HG02970 (cell line): ENCODE data around the gene TSR3.

ENCODE experiments used
- ATAC-seq: cut with Tn5 transposase; IDR thresholded peaks from one replicate; pipeline ENCODE4 v1.9.1; 2021; ENCODE audit warnings: mild to moderate bottlenecking, moderate library complexity, moderate number of reproducible peaks; ENCODE audit not compliant: unreplicated experiment, low FRiP score

Gene TSR3

GRCh38 chr16:1326946-1327618, 24.6 kb downstream of the TSR3 start:
- no peak for ATAC-seq

DNA sequence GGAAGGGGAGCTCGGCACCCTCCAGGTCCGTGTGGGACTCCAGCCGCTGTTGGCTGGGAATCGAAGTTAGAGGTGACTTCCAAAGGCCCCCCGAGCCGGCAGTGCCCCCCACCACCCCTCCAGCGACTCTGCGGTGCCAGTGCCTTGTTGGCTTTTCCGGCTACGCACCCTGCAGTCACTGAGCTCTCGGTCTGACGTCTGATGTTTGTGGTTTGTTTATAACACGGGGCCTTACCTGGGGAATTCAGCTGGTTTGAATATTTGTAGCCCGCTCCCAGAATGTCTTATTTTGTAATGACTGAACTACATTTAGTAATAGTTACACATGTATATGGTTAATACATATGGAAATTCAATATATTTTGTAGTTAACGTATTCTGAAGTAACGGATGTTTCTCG, 25.3 kb downstream of the TSR3 start:
- ATAC-seq: no peak

DNA sequence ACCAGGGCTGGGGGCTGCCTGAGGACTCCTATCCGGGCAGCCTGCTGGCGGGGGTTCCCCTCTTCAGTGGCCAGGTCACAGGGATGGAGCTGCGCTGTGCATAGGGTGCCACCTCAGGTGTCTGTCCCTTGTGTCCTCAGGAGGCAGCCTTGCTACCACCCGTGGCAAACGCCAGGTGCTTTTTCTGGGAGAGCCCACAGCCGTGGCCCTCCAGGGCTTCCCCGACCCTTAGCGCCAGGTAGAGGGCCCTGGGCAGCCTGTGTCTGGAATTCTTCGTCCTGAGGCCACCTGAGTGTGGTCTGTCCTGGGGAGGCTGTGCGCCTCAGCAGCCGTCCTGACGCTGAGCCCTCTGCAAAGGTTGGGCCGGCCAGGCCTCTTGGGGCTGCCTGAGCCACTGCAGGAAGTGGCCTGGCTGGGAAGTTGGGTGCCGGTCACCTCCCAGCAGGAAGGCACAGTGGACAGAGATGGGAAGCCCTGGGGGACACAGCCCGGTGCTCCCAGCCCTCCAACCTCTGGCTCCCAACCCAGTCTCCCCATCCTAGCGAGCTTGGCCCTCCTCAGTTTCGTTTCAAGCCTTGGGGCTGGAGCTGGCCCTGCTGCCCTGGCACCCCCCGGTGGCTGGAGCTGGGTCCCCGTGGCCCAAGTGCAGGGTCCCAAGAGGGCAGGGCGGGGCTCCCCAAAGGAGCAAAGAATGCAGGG, 25.9 kb downstream of the TSR3 start:
- no peak for ATAC-seq

DNA sequence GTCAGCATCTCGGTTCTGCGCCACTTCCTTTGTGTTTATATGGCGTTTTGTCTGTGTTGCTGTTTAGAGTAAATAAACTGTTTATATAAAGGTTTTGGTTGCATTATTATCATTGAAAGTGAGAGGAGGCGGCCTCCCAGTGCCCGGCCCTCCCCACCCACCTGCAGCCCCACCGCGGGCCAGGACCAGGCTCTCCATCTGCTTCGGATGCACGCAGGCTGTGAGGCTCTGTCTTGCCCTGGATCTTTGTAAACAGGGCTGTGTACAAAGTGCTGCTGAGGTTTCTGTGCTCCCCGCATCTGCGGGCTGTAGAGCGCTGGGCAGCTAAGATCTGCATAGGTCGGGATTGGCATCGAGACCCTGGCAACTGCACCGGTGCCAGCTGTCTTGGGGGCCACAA, 26.4 kb downstream of the TSR3 start:
- no peak for ATAC-seq

DNA sequence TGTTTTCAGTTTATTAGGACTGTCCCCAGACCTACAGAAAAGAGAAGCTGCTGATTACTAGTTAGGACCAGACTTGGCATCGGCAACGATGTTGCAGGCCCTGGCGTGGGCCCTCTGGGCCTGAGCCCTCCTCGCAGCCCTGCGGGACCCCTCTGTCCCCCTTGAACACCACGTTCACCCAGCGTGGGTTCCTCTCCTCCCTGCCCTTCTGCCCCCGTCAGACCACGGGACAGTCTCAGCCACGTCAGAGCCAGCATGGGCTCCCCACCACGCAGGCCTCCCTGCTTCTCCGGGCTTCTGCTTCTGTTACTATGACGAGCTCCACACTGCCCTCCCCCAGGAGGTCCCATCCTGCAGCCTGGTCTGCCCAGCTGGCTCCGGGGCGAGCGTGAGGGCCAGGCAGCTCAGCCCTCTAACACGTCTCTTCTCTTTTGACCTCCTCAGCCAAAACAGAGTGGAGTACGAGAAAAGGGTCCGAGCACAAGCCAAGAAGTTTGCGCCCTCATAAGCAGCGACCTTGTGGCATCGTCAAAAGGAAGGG, 27.3 kb downstream of the TSR3 start:
- no peak for ATAC-seq

GRCh38 chr16:1323296-1324239, 28.1 kb downstream of the TSR3 start:
- no peak for ATAC-seq

GRCh38 chr16:1322407-1322806, 29.3 kb downstream of the TSR3 start:
- no peak for ATAC-seq

DNA sequence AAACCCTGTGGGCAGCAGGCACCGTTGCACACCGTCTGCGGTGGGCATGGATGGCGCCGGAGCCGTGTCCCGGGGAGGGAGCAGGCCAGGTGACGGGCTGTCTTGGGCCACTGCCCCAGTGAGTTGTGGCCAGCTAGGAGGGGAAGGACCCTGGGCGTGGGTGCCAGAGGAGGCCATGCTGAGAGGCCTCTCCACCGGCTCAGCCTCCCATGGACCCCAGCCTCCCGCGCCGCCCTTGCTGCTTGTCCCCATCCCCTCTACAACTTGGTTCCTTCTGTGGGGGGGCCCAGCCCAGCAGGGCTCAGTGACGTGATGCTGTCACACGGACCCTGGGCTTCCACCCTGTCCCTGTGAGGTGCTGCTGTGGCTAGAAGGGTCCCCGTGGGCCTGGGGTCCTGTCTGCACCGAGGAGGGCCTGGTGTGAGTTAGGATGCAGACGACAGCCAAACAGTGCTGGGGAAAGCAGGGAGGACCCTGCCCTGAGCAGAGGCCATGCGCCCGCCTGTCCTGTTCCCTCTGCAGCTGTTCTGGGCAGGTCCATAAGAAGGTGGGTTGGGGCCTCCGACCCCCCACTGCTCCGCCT, 30.9 kb downstream of the TSR3 start:
- no peak for ATAC-seq

- ATAC-seq: no peak
Observed at GRCh38 chr16:1320097-1320496, 31.6 kb downstream of the TSR3 start.

DNA sequence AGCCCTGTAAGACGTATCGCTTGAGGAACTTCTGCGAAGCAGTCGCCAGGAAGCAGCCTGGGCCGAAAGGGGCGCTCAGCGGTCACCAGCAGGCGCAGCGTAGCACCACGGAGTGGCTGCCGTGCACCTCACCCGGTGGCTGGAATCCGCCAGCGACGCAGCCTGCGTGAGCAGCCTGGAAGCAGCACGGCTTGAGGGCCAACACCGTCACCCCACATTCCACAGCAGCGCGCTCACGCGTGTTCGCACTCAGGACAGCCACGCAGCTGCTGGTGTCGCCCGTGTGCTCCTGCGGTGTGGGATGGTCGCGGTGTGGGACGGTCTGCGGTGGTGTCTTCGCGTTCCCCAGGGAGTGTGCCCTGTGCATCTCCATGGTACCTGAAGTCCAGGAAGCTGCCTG, 32.6 kb downstream of the TSR3 start:
- ATAC-seq: no peak

- ATAC-seq: no peak
Observed at GRCh38 chr16:1318268-1318545, 33.5 kb downstream of the TSR3 start.

GRCh38 chr16:1317479-1318267, 34.0 kb downstream of the TSR3 start:
- ATAC-seq: no peak

GRCh38 chr16:1316033-1316405, 35.7 kb downstream of the TSR3 start:
- ATAC-seq: no peak

- no peak for ATAC-seq
Observed at GRCh38 chr16:1315081-1316032, 36.3 kb downstream of the TSR3 start.

DNA sequence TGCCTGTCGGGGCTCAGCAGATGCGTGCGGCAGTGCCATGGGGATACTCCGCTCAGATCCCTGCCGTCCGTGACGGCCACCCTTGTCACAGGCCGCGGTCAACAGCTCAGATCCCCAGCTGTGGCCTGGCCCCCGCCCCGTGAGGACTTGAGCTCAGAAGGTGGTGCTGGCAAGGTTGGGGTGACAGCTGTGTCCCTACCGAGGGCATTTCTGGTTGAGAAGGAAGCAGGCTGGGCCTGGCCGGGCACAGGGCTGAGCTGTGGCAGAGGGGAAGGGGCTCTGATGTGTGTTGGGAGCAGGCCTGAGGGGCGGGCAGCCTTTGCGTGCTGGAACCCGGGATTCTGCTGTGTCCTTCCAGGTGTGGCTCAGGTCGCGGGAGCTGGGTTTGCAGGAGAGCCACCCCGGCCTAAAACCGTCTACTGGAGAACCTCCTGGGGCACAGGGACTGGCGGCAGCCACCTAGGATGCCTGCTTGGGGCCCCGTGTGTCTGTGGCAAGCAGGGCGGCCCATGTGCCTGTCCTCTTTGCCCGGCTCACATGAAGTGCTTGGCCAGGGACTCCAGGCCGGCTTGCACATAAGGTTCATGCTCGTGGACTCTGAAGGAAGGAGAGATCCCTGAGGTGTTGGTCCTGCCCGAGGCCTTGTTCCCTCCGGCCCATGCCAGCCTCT, 37.1 kb downstream of the TSR3 start:
- no peak for ATAC-seq

- ATAC-seq: no peak
Observed at GRCh38 chr16:1313721-1314369, 37.8 kb downstream of the TSR3 start.

DNA sequence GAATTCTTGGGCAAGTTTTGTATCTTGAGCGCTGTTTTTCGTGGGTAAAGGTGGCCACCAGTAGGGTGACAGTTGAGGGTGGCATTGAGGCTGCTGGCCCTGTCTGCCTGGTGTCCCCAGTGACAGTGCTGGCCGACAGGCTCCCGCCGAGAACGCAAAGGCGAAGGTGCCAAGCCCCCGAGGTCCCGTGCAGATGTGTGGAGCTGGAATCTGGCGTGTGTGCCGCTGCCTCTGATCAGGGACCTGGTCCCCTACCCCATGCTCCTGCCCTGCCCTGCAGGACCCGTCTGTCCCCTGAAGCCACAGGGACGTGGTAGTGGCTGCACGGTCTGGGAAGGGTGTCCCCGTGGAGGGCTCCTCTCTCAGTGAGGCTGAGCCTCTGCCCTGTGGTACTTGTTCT, 38.8 kb downstream of the TSR3 start:
- no peak for ATAC-seq

DNA sequence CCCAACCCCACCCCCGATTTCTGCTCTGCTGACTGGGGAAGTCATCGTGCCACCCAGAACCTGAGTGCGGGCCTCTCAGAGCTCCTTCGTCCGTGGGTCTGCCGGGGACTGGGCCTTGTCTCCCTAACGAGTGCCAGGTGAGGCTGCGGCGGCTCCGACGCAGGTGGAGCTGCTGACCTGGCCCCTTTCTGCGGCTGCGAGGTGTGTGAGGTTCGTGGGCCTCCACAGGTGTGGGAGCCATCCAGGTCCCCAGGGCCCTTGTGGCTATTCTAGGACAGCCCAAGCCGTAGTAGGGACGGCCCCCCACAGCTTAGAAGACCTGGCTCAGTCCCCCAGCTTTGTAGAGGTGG, 39.2 kb downstream of the TSR3 start:
- ATAC-seq: no peak
